Activated T-helper 1 cell treated with anti-CD3 and anti-CD28 coated beads, Interleukin-2, amount 50 U/mL, for 16 hours (primary cell): ENCODE data around the gene SKAP2.

ENCODE experiments used
- DNase-seq, 2 donors: peaks; one replicate each; pipeline ENCODE4 v3.0.0-alpha.2; 2020; ENCODE audit warnings: low read depth in 1 of 2, low spot score in 1 of 2

The SKAP2 gene

GRCh38 chr7:26864309-26865093, at the start of gene SKAP2:
SKAP2 (minus strand) TSS chr7:26864590; CDS start chr7:26864429, 161 bp downstream.
- DNase-seq, result peak; percentile 54 to 72

DNA sequence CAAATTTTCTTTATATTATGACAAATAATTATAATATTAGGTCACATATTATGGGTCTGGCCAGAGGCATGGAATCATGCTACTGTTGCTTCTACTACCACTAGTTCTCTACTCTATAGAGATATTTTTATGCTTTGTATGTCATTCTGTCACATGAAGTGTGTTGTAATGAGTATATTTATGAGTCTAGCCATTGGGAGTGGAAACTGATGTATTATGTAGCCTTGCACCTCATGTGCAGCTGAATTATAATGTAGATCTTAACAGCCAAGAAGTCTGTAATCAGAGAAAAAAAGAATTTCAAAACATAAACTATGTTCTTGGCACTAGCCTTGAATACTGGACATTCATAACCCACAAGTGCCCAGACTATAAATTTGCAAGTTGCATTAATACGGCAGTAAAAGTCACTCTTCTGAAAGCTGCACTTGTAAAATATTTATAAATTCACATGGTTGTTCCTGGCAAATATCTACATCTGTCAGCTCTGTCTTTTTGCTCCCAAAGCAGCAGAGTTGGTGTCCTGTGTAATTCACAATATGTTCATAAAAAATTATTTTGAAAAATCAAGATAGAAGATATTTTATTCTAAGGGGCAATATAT, 48.6 kb upstream of the SKAP2 start:
- DNase-seq, result no peak

GRCh38 chr7:26912338-26912737, 47.9 kb upstream of the SKAP2 start:
- DNase-seq, result no peak

DNA sequence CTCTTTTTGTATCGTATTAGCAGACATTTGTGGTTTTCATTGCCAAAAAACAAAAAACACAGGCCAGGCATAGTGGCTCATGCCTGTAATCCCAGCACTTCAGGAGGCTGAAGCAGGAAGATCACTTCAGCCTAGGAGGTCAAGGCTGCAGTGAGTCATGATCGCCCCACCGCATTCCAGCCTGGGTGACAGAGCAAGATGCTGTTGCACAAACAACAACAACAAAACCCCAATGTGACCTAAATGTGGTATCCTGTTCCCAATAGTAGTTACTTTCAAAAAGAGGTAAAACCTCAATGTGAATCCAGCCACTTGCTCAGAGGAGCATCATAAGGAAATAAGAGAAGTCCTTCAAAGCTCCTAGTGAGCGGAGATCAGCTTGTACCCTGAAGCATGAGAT, 45.8 kb upstream of the SKAP2 start:
- no peak for DNase-seq

- DNase-seq, result no peak
These were observed 35.9 kb upstream of the SKAP2 start for GRCh38 chr7:26900251-26900650.

- no peak for DNase-seq
These were observed 35.1 kb upstream of the SKAP2 start for GRCh38 chr7:26899519-26899918.

DNA sequence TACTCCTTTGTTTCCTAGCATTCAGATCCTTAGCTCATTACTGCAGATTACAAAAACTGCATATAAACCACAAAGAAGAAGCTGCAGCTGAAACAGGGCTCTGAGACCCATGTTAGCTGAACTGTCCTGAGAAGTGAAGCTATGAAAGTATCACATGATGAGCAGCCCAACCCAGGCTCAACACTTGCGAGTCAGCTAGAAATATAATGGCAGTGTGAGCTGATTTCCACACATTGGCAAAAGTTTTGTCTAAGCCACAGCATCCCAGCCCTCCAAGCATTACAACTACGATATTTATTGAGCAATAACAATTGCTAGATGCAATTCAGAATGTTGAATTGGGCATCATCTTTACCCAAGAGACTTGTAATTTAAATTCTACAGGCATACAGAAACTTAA, 34.5 kb upstream of the SKAP2 start:
- DNase-seq, result no peak

GRCh38 chr7:26897928-26898327, 33.5 kb upstream of the SKAP2 start:
- DNase-seq, result no peak

DNA sequence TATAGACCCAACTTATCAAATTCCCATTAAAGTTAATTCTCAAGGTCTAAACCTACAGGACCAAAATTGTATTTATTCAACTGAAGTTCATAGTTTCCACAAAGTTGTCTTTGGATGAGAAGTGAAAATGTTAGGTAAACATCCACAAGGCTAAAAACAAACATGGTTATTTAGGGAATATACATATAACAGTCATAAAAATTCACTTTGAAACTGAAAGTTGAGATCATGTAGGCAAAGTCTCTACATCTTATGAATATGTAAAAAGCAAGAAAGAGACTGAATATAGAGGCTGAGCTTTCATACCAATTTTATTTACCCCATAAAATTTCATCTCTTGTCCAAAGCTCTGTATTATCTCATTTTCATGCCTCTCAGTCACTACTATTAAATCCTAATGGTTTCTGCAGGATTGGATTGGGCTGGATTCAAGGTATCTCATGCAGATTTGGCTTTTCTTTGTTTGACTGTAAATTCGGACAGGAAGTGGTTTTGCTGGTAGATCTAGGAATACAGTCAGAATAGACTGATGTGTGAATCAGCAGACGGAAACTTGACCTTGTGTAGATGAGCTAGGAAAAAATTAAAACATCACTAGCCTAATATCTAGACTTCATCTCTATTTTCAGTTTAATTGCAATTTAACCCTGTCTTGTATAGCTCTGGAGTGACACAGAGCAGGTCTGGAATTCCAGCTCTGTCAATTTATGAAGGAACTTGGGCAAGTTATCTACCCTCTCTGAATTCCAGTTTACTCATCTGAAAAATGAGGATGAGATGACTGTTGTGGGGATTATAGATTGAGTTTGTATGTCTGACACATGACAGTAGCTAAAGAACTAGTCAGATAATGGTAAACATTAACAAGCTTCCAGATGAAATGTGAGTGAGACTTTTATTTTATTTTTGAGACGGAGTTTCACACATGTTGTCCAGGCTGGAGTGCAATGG, 27.3 kb upstream of the SKAP2 start:
- no peak for DNase-seq

- no peak for DNase-seq
These were observed 16.5 kb upstream of the SKAP2 start for GRCh38 chr7:26880852-26881251.

DNA sequence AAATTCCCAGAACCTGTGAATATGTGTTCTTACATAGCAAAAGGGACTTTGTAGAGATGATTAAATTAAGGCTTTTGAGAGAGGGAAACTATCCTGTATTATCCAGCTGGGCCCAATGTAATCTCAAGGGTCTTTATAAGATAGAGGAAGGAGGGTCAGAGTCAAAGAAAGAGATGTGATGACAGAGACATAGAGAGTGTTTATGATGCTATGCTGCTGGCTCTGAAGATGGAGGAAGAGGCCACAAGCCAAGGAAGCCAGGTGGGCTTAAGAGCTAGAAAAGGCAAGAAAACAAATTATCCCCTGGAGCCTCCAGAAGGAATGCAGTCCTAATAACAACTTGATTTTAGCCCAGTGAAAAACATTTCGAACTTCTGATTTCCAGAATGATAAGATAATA, 15.3 kb upstream of the SKAP2 start:
- DNase-seq, result no peak

DNA sequence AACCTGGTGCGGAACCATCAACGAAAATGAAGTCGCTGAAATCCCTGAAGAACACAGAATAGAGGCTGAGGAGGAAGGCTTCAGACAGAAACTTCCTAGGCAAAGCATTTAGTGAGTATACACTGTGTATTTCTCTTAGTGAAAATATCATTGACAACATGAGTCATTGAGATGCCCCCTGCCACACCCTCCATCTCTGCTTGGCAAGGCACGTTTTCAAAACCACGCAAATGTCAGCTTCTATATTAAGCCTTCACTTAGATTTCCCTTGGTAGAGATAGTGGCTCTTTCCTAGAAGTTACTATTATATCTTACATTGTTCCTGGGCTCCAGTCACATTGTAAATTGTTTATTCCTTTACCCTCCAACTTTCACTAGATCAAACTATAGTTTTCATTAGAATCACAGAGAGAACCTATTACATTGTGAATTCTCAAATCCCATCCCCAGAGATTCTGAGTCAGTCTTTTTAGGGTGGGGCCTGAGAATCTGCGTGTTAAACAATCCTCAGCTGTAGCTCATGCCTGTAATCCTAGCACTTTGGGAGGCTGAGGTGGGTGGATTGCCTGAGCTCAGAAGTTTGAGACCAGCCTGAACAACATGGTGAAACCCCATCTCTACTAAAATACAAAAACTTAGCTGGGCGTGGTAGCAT, 4.6 kb upstream of the SKAP2 start:
- no peak for DNase-seq

- DNase-seq, result no peak
These were observed 651 bp upstream of the SKAP2 start for GRCh38 chr7:26865094-26865388.

DNA sequence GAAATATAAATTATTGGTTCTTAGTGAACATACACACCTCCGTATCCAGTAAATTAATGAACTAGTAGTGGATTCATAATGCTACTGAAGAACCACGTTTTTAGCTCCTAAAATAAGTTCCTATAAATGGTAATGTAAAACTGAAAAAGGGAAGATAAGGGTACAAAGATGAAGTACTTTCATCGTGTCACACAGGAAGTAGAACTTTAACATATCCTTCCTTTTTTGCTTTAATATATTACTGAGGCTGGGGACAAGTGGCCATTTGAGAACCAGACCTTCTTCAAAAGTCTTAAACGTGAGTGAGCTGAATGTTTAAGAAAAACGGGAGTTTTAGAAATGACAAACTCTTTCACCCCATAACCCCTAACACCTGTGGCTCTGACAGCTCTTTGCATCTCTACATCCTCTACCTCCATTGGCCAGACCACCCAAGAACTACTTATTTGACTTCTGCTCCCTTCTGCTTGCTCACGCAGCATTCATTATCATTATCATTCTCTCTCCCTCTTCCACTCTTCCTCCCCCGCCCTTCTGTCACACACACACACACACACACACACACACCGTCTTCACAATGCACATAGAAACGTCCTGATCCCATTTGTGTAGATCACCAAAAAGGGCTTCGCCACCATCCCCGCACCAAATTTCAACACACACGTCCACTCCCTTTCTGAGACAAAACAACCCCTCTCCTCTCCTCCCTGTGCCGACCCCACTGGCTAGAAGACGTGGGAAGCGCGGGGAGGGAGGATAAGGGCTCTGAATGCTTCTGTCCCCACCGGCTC, 677 bp downstream of the SKAP2 start:
- no peak for DNase-seq

DNA sequence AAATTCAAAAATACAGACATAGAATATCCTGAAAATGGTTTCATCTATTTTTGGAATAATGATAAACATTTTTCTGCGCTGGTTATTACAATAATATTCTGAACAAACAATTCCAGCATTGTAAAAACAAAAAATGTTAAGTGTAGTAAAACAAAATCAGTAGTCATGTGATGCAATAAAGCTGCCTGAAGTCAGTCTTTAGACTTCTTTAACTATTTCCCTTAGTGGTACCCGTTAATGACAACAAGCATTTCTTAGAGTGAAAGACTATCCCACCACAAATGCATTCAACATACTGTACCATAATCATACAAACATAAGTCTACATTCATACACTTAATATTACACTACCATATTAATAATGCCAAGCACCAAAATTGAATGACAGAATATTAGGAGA, 1.6 kb downstream of the SKAP2 start:
- DNase-seq, result no peak

DNA sequence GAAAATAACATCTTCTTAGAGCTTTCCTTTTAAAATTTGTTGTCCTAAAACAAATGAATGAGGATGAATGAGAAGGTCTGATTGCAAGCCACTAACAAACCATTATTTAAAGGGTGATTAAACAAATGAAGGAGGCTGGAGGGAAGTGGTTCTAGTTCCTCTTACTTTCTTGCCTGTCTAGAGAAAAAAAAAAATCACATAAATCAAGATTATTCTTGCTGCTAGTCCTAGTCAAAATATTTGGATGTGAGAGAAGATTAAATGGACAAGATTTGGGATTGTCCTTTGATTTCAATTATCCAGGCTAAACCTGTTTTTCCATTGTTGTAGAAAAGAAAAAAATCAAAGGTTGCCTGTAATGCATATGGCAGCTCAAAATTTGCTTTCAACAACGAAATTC, 3.3 kb downstream of the SKAP2 start:
- DNase-seq, result no peak

GRCh38 chr7:26860361-26860760, 4.0 kb downstream of the SKAP2 start:
- DNase-seq, result no peak

DNA sequence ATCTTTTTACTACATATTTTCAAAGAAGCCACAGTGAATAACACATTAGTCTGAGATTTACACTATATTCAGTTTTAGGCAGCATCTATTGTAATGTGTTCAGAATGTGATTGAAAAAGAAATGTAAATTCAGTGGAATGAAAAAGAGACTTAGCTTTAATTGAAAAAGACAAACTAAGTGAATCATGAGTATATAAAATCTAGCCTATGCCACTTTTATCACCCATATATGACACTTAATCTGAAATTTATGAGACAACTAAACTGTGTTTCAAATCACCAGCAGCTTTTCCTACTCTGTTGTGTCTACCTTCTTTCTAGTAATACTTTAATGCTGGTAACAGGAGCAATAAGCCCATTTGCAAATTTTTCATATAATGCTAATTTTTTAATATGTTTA, 4.7 kb downstream of the SKAP2 start:
- no peak for DNase-seq

DNA sequence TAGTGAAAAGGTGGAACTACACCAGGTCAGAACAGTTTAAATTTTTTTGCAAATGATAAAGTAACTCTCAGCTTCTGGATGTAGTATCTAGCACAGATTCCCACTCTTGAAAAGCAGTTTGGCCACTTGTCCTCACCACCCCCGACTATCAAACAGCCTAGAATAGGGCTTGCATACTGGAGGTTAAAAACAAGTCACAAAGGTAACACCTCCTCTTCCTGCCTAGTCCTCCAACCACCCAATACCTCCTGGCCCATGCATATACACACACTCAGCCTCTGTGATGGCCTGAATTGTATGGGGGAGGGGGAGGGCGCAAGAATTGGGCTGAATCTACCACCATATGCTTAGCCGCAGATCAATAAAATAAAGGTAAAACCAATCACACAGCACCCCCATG, 5.7 kb downstream of the SKAP2 start:
- no peak for DNase-seq

GRCh38 chr7:26858241-26858715, 6.1 kb downstream of the SKAP2 start:
- DNase-seq, result no peak
